GM12878 (cell line): ENCODE data around the gene PIP5KL1. TPM values are rescaled to one million over a fixed set of nuclear protein-coding genes. Genes with fewer than 3 reads are reported as not detected.
A peak's percentile ranks its signal among the peaks of the same experiment; 100 is the strongest.

Experiments
- ATAC-seq: fragments of 200-7000 bp; cut with Tn5 transposase; 3 replicates; pipeline ENCODE4 v1.9.1; 2020; ENCODE audit warnings: mild to moderate bottlenecking, moderate library complexity
- BruUV-seq: library from RNA; stranded (reverse); fragments of 400-500 nt; replicated peaks from 2 replicates; lab custom pipeline; 2021; lab: Mats Ljungman, UMichigan
- CTCF ChIA-PET: fragments of 300-600 bp; sonication (Branson Sonifier 250); formaldehyde crosslinking; extraction: SDS; loops from one replicate; lab custom pipeline; 2021; ENCODE audit warnings: inconsistent platforms; lab: Yijun Ruan, JAX
- POLR2A ChIA-PET: fragments of 350-600 bp; formaldehyde crosslinking; extraction: SDS; loops from one replicate; lab custom pipeline; 2021; ENCODE audit warnings: inconsistent platforms; lab: Charles Lee
- RAD21 ChIA-PET: fragments of 300-600 bp; sonication (Branson Sonifier 250); formaldehyde crosslinking; loops from one replicate; lab custom pipeline; 2023; ENCODE audit warnings: antibody characterized with exemption; ENCODE audit not compliant: unreplicated experiment; lab: Charles Lee
- SMC1A ChIA-PET: fragments of 300-600 bp; sonication (Branson Sonifier 250); formaldehyde crosslinking; loops from one replicate; lab custom pipeline; 2023; ENCODE audit not compliant: unreplicated experiment, uncharacterized antibody; lab: Charles Lee
- DNase-seq: peaks from one replicate; pipeline ENCODE4 v3.0.0-alpha.2; 2011; ENCODE audit warnings: low read depth, low spot score
- FAIRE-seq: peaks from 3 replicates; lab custom pipeline; 2011; peaks lifted over from hg19 to GRCh38; lab: Jason Lieb, UNC
- H2AFZ ChIP-seq: 2 replicates; pipeline ENCODE4 v1.6.0; 2011; ENCODE audit warnings: low read depth, low read length, control low read depth; ENCODE audit not compliant: control insufficient read depth
- H3K27ac ChIP-seq: 2 replicates; pipeline ENCODE4 v1.5.1; 2011; ENCODE audit warnings: control low read depth; ENCODE audit not compliant: control insufficient read depth, insufficient read depth
- H3K27me3 ChIP-seq, 2 experiments: replicated peaks in 1 of 2; 2 replicates each; pipeline versions ENCODE4 v1.6.0 to v1.6.1; 2011; ENCODE audit warnings: low read length in 1 of 2; ENCODE audit not compliant: control insufficient read depth in 2 of 2, insufficient read depth in 2 of 2
- H3K36me3 ChIP-seq, 2 experiments: 2 replicates each; pipeline ENCODE4 v1.5.1; 2011; ENCODE audit warnings: low read length in 1 of 2; ENCODE audit not compliant: control insufficient read depth in 2 of 2, insufficient read depth in 2 of 2
- H3K4me1 ChIP-seq: 2 replicates; pipeline ENCODE4 v1.6.1; 2011; ENCODE audit warnings: mild to moderate bottlenecking, low read length, moderate library complexity, mixed read lengths; ENCODE audit not compliant: control insufficient read depth, insufficient read depth
- H3K4me2 ChIP-seq: 2 replicates; pipeline ENCODE4 v1.6.0; 2011; ENCODE audit warnings: control low read depth; ENCODE audit not compliant: control insufficient read depth, insufficient read depth
- H3K4me3 ChIP-seq: fragments of 200-600 bp; sonication (generic); 2 replicates; pipeline ENCODE4 v1.5.1; 2016
- H3K79me2 ChIP-seq: 2 replicates; pipeline ENCODE4 v1.6.0; 2011; ENCODE audit warnings: low read length; ENCODE audit not compliant: control insufficient read depth, insufficient read depth
- H3K9ac ChIP-seq: 2 replicates; pipeline ENCODE4 v1.8.0; 2011; ENCODE audit warnings: low read length, control low read depth, mixed read lengths; ENCODE audit not compliant: control insufficient read depth, insufficient read depth
- H3K9me3 ChIP-seq: replicated peaks from 3 replicates; pipeline ENCODE4 v1.5.1; 2011; ENCODE audit warnings: mild to moderate bottlenecking, low read length; ENCODE audit not compliant: control insufficient read depth, insufficient read depth
- H4K20me1 ChIP-seq: 2 replicates; pipeline ENCODE4 v1.6.0; 2011; ENCODE audit not compliant: control insufficient read depth, insufficient read depth
- BCL11A ChIP-seq: IDR thresholded peaks from 2 replicates; pipeline ENCODE4 v1.6.1; 2011; ENCODE audit warnings: low read depth, low read length
- BCL3 ChIP-seq: IDR thresholded peaks from 2 replicates; pipeline ENCODE4 v1.6.1; 2011; ENCODE audit warnings: borderline replicate concordance, low read depth, mild to moderate bottlenecking, moderate library complexity, low read length; ENCODE audit not compliant: insufficient read depth, poor library complexity, severe bottlenecking
- CHD2 ChIP-seq: IDR thresholded peaks from 2 replicates; pipeline ENCODE4 v1.6.1; 2011; ENCODE audit warnings: low read depth, low read length, improper control_type of control experiment, borderline replicate concordance
- CREB1 ChIP-seq: IDR thresholded peaks from 2 replicates; pipeline ENCODE4 v1.6.1; 2012; ENCODE audit warnings: low read depth, mild to moderate bottlenecking, inconsistent platforms
- EED ChIP-seq: sonication (generic); IDR thresholded peaks from 2 replicates; pipeline ENCODE4 v1.6.1; 2016; ENCODE audit warnings: antibody characterized with exemption, low read depth
- EP300 ChIP-seq, 2 experiments: fragments of 150-350 bp in 1 of 2; IDR thresholded peaks; 2 replicates each; pipeline ENCODE4 v1.6.1; 2011 to 2012; ENCODE audit warnings: low read depth in 2 of 2, low read length in 2 of 2, borderline replicate concordance in 1 of 2, improper control_type of control experiment in 1 of 2, inconsistent platforms in 1 of 2; ENCODE audit not compliant: control insufficient read depth in 1 of 2
- PBX3 ChIP-seq: IDR thresholded peaks from 2 replicates; pipeline ENCODE4 v1.6.1; 2011; ENCODE audit warnings: mild to moderate bottlenecking, low read depth, low read length, moderate library complexity; ENCODE audit not compliant: insufficient replicate concordance
- SKIL ChIP-seq: fragments of 450-650 bp; IDR thresholded peaks from 2 replicates; pipeline ENCODE4 v1.6.1; 2017; ENCODE audit warnings: mild to moderate bottlenecking, low read depth, inconsistent platforms; ENCODE audit not compliant: poor library complexity, severe bottlenecking
- TAF1 ChIP-seq: IDR thresholded peaks from 2 replicates; pipeline ENCODE4 v1.6.1; 2011; ENCODE audit warnings: mild to moderate bottlenecking, low read depth, low read length, borderline replicate concordance
- TCF12 ChIP-seq: IDR thresholded peaks from 2 replicates; pipeline ENCODE4 v1.6.1; 2011; ENCODE audit warnings: low read depth, mild to moderate bottlenecking, low read length
- TCF3 ChIP-seq: IDR thresholded peaks from 2 replicates; pipeline ENCODE4 v1.6.1; 2012; ENCODE audit warnings: low read depth, mild to moderate bottlenecking, low read length, borderline replicate concordance; ENCODE audit not compliant: insufficient read depth
- USF1 ChIP-seq: IDR thresholded peaks from 2 replicates; pipeline ENCODE4 v1.6.1; 2011; ENCODE audit warnings: borderline replicate concordance, low read depth, mild to moderate bottlenecking, moderate library complexity, mixed read lengths, low read length; ENCODE audit not compliant: insufficient read depth; ENCODE audit errors: extremely low read length
- YY1 ChIP-seq: IDR thresholded peaks from 2 replicates; pipeline ENCODE4 v1.6.1; 2011; ENCODE audit warnings: low read depth, mild to moderate bottlenecking, low read length
- ZNF274 ChIP-seq: IDR thresholded peaks from one replicate; pipeline ENCODE4 v1.8.0; 2011; ENCODE audit not compliant: insufficient read length, insufficient read depth
- WGBS: methylation state at CpG from one replicate; pipeline ENCODE4 v1.1.6; 2016; ENCODE audit warnings: low lambda C conversion rate; ENCODE audit not compliant: insufficient replicate concordance, insufficient coverage; ENCODE audit errors: missing lambda C conversion rate; 5-methylcytosine and 5-hydroxymethylcytosine counted together
- in situ Hi-C: fragments of 300-500 bp; cut with MboI; formaldehyde crosslinking; loops from 9 replicates; pipeline ENCODE4 v1.14.3; 2018; ENCODE audit warnings: mixed read lengths
- intact Hi-C: fragments of 100-400 bp; cut with micrococcal nuclease; formaldehyde crosslinking; loops from one replicate; pipeline ENCODE4 v1.14.2; 2022; ENCODE audit not compliant: unreplicated experiment
- polyA plus RNA-seq, 11 experiments: library from polyadenylated mRNA; depleted of rRNA in 4 of 11; unstranded in 6 of 11; stranded (reverse) in 5 of 11; fragments of >200 nt; fragmentation: Nextera tagmentation in 4 of 11; fragmentation: Illumina TruSeq in 1 of 11; extraction: Ambion mirVana in 4 of 11; extraction: Trizol in 1 of 11; gene quantifications; 1 replicate in 1 of 11; 2 replicates in 10 of 11; pipeline versions ENCODE4 v1.2.1 to v1.2.3, GENCODE V29; 2011 to 2016; ENCODE audit warnings: inconsistent platforms in 2 of 11, missing spikeins in 2 of 11, low read depth in 1 of 11
- total RNA-seq, 4 experiments: library from RNA; depleted of rRNA in 3 of 4; stranded (reverse); fragments of >200 nt in 3 of 4; fragmentation: Illumina TruSeq in 1 of 4; extraction: Trizol in 1 of 4; gene quantifications; 2 replicates each; pipeline versions ENCODE4 v1.2.1 to v1.2.3, GENCODE V29; 2013 to 2021

The PIP5KL1 gene
- total and polyA plus RNA-seq, 10 of the 15 experiments (the other 5 are each of a cell fraction or from before 2014, with no cell fraction given), result 0.04 to 0.67 (median 0.43) TPM; not detected in 2

GRCh38 chr9:127970401-127971313, 40.1 kb upstream of the PIP5KL1 start:
- SMC1A ChIA-PET, result interaction anchor here (0.9 to 4.2 kb wide), 10 partner anchors 9 to 101 kb away, joined by 3 to 24 read pairs (median 4); partner anchors contain the start of gene EEIG1
- peak; percentile 91 for FAIRE-seq
- 1% methylated on average over 16 of the region's 16 CpGs for WGBS
- TF ChIP-seq YY1 (peak; percentile 63; the same call in 1 of the 2 replicates), BCL11A (peak; percentile 66; the same call in 1 of the 2 replicates), BCL3 (peak; percentile 48), TCF3 (peak; percentile 78; the same call in 1 of the 2 replicates), TCF12 (peak; percentile 92), CHD2 (peak; percentile 54; the same call in 1 of the 2 replicates), EED (no peak; the same call in none of the 2 replicates), PBX3 (peak; percentile 91), EP300 (IDR thresholded peaks at IDR 0.05; ENCODE audit: borderline replicate concordance in 1 of 2, control insufficient read depth in 1 of 2, low read depth in 2 of 2, low read length in 2 of 2) (peak; percentile 72 to 90; a peak in 3 of 4 replicates), USF1 (peak; percentile 31), TAF1 (0 out of 2 replicates have a peak, but pooled peaks have one; percentile 24), ZNF274 (no peak), CREB1 (no peak), SKIL (peak; percentile 90)

More at GRCh38 chr9:127970401-127971313, 40.1 kb upstream of the PIP5KL1 start:
- H3K36me3 ChIP-seq, result peaks cover 0 to 3% of the 10 kb centered on the region in 2 experiments; a peak in 2 of 4 replicates
- H2AFZ ChIP-seq, result no peak overlapping the region
- H3K4me1 ChIP-seq, result peaks cover 50% of the 10 kb centered on the region
- peak; percentile 92 for ATAC-seq
- in situ Hi-C loops (no loop called here), intact Hi-C loops (loop anchor here (1.0 kb wide), 1 partner anchor 65 kb away; no protein-coding TSS in a partner anchor)
- no peaks in the 10 kb centered on the region for H3K27me3 ChIP-seq
- H3K79me2 ChIP-seq, result peaks cover 46% of the 10 kb centered on the region
- peak overlapping the region; percentile 68 for H3K4me2 ChIP-seq
- peak overlapping the region; percentile 63 for H3K27ac ChIP-seq
- no peaks in the 10 kb centered on the region for H3K9me3 ChIP-seq
- DNase-seq, result peak; percentile 95
- no peak overlapping the region for H3K9ac ChIP-seq
- RAD21 ChIA-PET, result interaction anchor here (0.6 to 2.8 kb wide), 9 partner anchors 8 to 108 kb away, joined by 3 to 10 read pairs (median 3); partner anchors contain the start of gene EEIG1
- POLR2A ChIA-PET, result interaction anchor here (0.6 to 2.9 kb wide), 6 partner anchors 10 to 102 kb away, joined by 3 to 22 read pairs (median 6); partner anchors contain the start of gene EEIG1
- CTCF ChIA-PET, result interaction anchor here (0.6 to 3.4 kb wide), 9 partner anchors 9 to 146 kb away, joined by 3 to 13 read pairs (median 3); no protein-coding TSS in a partner anchor
- peak overlapping the region; percentile 50; the same call in 1 of the 2 replicates for H3K4me3 ChIP-seq
- no TSS peak for BruUV-seq
- peaks cover 14% of the 10 kb centered on the region for H4K20me1 ChIP-seq
